K562 (cell line): ENCODE measurements around the gene SHISA7. TPM values are rescaled to one million over a fixed set of nuclear protein-coding genes. Genes with fewer than 3 reads are reported as not detected.
A peak's percentile ranks its signal among the peaks of the same experiment; 100 is the strongest.

ENCODE experiments used
- CREM ChIP-seq: IDR thresholded peaks from 2 replicates; pipeline ENCODE4 v1.6.1; 2014; ENCODE audit warnings: antibody characterized with exemption, low read depth
- KLF16 ChIP-seq: IDR thresholded peaks from 2 replicates; pipeline ENCODE4 v1.6.1; 2016; ENCODE audit warnings: antibody characterized with exemption
- NELFE ChIP-seq: IDR thresholded peaks from 2 replicates; pipeline ENCODE4 v1.6.1; 2011; ENCODE audit warnings: mild to moderate bottlenecking; ENCODE audit not compliant: insufficient read depth, insufficient read length
- POLR2G ChIP-seq: fragments of 200-400 bp; formaldehyde crosslinking; IDR thresholded peaks from 2 replicates; pipeline ENCODE4 v1.6.1; 2017; ENCODE audit warnings: low read depth, mild to moderate bottlenecking, antibody characterized with exemption, low read length, moderate library complexity
- STAT5A ChIP-seq: IDR thresholded peaks from 2 replicates; pipeline ENCODE4 v1.6.1; 2012; ENCODE audit warnings: low read length, inconsistent platforms, borderline replicate concordance
- TBP ChIP-seq: optimal IDR thresholded peaks from 2 replicates; pipeline ENCODE3; 2011; ENCODE audit warnings: low read depth, low read length, improper control_type of control experiment
- TOE1 ChIP-seq, 2 experiments: fragments of 450-650 bp in 1 of 2; sonication (generic) in 1 of 2; formaldehyde crosslinking in 1 of 2; IDR thresholded peaks; 2 replicates each; pipeline versions ENCODE4 v1.7.1 to v1.8.0; 2016 to 2022; ENCODE audit warnings: borderline replicate concordance in 2 of 2, mild to moderate bottlenecking in 2 of 2, antibody characterized with exemption in 1 of 2, inconsistent platforms in 1 of 2, low read depth in 1 of 2, missing genetic modification reagents in 1 of 2, moderate library complexity in 1 of 2
- ZSCAN32 ChIP-seq: fragments of 450-650 bp; formaldehyde crosslinking; IDR thresholded peaks from 2 replicates; pipeline ENCODE4 v1.4.0; 2020; ENCODE audit warnings: mild to moderate bottlenecking, moderate library complexity
- polyA plus RNA-seq, 8 experiments: library from polyadenylated mRNA; depleted of rRNA in 4 of 8; stranded (reverse) in 5 of 8; unstranded in 3 of 8; fragments of >200 nt; fragmentation: Nextera tagmentation in 2 of 8; fragmentation: Illumina TruSeq in 1 of 8; extraction: Ambion mirVana in 2 of 8; extraction: Trizol in 1 of 8; gene quantifications; 2 replicates each; pipeline versions ENCODE4 v1.2.1 to v1.2.3, GENCODE V29; 2011 to 2014; ENCODE audit warnings: inconsistent platforms in 1 of 8, missing spikeins in 1 of 8
- total RNA-seq, 7 experiments: library from RNA; depleted of rRNA in 6 of 7; stranded (reverse); fragments of >200 nt in 6 of 7; fragmentation: Illumina TruSeq in 2 of 7; extraction: Trizol in 2 of 7; gene quantifications; 2 replicates each; pipeline versions ENCODE4 v1.2.1 to v1.2.3, GENCODE V29; 2011 to 2021; ENCODE audit warnings: low replicate concordance in 1 of 7
- TF ChIP-seq, protein P1 (sequence below), 2 experiments: fragments of 450-650 bp; formaldehyde crosslinking in 1 of 2; IDR thresholded peaks; 2 replicates each; pipeline versions ENCODE4 v1.4.0 to v1.6.1; 2014 to 2020; ENCODE audit warnings: mild to moderate bottlenecking in 2 of 2, borderline replicate concordance in 1 of 2, low read depth in 1 of 2
- TF ChIP-seq, protein P2 (sequence below): fragments of 150-350 bp; IDR thresholded peaks from 2 replicates; pipeline ENCODE4 v1.6.1; 2014; ENCODE audit warnings: low read depth, mild to moderate bottlenecking, low read length, borderline replicate concordance
- TF ChIP-seq, protein P3 (sequence below): fragments of 250-450 bp; sonication (Bioruptor Pico); IDR thresholded peaks from 2 replicates; pipeline ENCODE4 v1.5.0; 2021; ENCODE audit warnings: mild to moderate bottlenecking, borderline replicate concordance
- TF ChIP-seq, protein P4 (sequence below): fragments of 450-650 bp; IDR thresholded peaks from 2 replicates; pipeline ENCODE4 v1.6.1; 2016; ENCODE audit warnings: low read depth, mild to moderate bottlenecking, moderate library complexity

The SHISA7 gene
- total and polyA plus RNA-seq, 9 of the 15 experiments (the other 6 are each of a cell fraction or from before 2014, with no cell fraction given): 0.01 to 0.40 (median 0.07) TPM

DNA sequence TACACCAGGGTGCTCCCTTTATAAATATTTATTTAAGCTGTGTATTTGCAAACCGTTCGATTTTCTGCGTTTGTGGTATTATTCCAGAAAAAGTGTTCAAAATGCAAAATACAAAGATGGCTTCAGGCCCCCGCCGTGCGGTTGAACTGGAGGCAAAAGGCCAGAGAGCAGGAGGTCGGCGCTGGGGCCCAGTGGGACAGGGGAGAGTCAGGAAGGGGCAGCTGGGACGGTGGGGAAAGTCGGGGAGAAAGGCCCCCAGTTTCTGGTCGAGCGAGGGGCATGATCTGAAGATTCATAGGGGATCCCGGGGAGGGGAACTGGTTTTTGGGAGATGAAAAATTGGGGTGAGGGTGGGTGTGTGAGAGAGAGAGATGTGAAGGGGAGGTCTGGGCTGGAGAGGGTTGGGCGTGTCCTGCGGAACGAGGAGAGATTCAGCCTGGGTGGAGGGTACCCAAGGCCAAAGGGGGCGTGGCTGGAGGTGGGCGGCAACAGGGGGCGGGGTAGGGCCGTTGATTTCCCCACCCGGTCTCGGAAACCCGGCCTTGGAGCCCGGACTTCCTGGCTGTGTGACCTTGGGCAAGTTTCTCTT, 17.7 kb upstream of the SHISA7 start (continued):
- TF ChIP-seq, protein P1, sequence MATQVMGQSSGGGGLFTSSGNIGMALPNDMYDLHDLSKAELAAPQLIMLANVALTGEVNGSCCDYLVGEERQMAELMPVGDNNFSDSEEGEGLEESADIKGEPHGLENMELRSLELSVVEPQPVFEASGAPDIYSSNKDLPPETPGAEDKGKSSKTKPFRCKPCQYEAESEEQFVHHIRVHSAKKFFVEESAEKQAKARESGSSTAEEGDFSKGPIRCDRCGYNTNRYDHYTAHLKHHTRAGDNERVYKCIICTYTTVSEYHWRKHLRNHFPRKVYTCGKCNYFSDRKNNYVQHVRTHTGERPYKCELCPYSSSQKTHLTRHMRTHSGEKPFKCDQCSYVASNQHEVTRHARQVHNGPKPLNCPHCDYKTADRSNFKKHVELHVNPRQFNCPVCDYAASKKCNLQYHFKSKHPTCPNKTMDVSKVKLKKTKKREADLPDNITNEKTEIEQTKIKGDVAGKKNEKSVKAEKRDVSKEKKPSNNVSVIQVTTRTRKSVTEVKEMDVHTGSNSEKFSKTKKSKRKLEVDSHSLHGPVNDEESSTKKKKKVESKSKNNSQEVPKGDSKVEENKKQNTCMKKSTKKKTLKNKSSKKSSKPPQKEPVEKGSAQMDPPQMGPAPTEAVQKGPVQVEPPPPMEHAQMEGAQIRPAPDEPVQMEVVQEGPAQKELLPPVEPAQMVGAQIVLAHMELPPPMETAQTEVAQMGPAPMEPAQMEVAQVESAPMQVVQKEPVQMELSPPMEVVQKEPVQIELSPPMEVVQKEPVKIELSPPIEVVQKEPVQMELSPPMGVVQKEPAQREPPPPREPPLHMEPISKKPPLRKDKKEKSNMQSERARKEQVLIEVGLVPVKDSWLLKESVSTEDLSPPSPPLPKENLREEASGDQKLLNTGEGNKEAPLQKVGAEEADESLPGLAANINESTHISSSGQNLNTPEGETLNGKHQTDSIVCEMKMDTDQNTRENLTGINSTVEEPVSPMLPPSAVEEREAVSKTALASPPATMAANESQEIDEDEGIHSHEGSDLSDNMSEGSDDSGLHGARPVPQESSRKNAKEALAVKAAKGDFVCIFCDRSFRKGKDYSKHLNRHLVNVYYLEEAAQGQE (IDR thresholded peaks at IDR 0.05; ENCODE audit: borderline replicate concordance): no peak
- TF ChIP-seq, protein P1 (CRISPR knock-in tag; IDR thresholded peaks at IDR 0.05; ENCODE audit: low read depth): no peak
- TF ChIP-seq ZSCAN32 (CRISPR knock-in tag) (no peak), NELFE (no peak), TOE1 (IDR thresholded peaks at IDR 0.05; ENCODE audit: borderline replicate concordance) (peak; percentile 74; the same call in 1 of the 2 replicates), TOE1 (CRISPR knock-in tag; IDR thresholded peaks at IDR 0.05; ENCODE audit: borderline replicate concordance, low read depth) (no peak), KLF16 (no peak), STAT5A (no peak), CREM (no peak), TBP (no peak), POLR2G (no peak)
- TF ChIP-seq, protein P2, sequence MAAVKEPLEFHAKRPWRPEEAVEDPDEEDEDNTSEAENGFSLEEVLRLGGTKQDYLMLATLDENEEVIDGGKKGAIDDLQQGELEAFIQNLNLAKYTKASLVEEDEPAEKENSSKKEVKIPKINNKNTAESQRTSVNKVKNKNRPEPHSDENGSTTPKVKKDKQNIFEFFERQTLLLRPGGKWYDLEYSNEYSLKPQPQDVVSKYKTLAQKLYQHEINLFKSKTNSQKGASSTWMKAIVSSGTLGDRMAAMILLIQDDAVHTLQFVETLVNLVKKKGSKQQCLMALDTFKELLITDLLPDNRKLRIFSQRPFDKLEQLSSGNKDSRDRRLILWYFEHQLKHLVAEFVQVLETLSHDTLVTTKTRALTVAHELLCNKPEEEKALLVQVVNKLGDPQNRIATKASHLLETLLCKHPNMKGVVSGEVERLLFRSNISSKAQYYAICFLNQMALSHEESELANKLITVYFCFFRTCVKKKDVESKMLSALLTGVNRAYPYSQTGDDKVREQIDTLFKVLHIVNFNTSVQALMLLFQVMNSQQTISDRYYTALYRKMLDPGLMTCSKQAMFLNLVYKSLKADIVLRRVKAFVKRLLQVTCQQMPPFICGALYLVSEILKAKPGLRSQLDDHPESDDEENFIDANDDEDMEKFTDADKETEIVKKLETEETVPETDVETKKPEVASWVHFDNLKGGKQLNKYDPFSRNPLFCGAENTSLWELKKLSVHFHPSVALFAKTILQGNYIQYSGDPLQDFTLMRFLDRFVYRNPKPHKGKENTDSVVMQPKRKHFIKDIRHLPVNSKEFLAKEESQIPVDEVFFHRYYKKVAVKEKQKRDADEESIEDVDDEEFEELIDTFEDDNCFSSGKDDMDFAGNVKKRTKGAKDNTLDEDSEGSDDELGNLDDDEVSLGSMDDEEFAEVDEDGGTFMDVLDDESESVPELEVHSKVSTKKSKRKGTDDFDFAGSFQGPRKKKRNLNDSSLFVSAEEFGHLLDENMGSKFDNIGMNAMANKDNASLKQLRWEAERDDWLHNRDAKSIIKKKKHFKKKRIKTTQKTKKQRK: no peak
- TF ChIP-seq, protein P3, sequence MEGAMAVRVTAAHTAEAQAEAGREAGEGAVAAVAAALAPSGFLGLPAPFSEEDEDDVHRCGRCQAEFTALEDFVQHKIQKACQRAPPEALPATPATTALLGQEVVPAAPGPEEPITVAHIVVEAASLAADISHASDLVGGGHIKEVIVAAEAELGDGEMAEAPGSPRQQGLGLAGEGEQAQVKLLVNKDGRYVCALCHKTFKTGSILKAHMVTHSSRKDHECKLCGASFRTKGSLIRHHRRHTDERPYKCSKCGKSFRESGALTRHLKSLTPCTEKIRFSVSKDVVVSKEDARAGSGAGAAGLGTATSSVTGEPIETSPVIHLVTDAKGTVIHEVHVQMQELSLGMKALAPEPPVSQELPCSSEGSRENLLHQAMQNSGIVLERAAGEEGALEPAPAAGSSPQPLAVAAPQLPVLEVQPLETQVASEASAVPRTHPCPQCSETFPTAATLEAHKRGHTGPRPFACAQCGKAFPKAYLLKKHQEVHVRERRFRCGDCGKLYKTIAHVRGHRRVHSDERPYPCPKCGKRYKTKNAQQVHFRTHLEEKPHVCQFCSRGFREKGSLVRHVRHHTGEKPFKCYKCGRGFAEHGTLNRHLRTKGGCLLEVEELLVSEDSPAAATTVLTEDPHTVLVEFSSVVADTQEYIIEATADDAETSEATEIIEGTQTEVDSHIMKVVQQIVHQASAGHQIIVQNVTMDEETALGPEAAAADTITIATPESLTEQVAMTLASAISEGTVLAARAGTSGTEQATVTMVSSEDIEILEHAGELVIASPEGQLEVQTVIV (CRISPR knock-in tag): no peak
- TF ChIP-seq, protein P4, sequence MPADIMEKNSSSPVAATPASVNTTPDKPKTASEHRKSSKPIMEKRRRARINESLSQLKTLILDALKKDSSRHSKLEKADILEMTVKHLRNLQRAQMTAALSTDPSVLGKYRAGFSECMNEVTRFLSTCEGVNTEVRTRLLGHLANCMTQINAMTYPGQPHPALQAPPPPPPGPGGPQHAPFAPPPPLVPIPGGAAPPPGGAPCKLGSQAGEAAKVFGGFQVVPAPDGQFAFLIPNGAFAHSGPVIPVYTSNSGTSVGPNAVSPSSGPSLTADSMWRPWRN: no peak
